Measurements from ENCODE around the gene ETNPPL. TPM values are rescaled to one million over a fixed set of nuclear protein-coding genes. Genes with fewer than 3 reads are reported as not detected.

Gene ETNPPL
- total RNA-seq, 1 donor from 2014 or later = not detected

- DNase-seq = no peak
Observed at GRCh38 chr4:108695062-108695461, 67.8 kb downstream of the ETNPPL start.

GRCh38 chr4:108694423-108694822, 68.4 kb downstream of the ETNPPL start:
- no peak for DNase-seq

- no peak for DNase-seq
Observed at GRCh38 chr4:108693819-108694218, 69.0 kb downstream of the ETNPPL start.

GRCh38 chr4:108693211-108693610, 69.6 kb downstream of the ETNPPL start:
- DNase-seq = no peak

Other genes starting within 250 kb of the ETNPPL start
- gene RPL34, start 142.5 kb downstream of the ETNPPL start, total RNA-seq = 700 TPM
- 85.3 TPM for gene OSTC, start 112.5 kb downstream of the ETNPPL start, total RNA-seq